Activated naive CD4-positive, alpha-beta T cell treated with anti-CD3 and anti-CD28 coated beads, Interleukin-2, amount 50 U/mL, for 24 hours (primary cell): ENCODE results near the gene SOCS6.
A peak's percentile ranks its signal among the peaks of the same experiment; 100 is the strongest.

Experiments used
- H3K27ac Mint-ChIP-seq: one replicate; pipeline ENCODE4 v1.8.0; 2021; ENCODE audit warnings: mild to moderate bottlenecking, mixed read lengths
- H3K27me3 Mint-ChIP-seq: one replicate; pipeline ENCODE4 v1.8.0; 2021; ENCODE audit warnings: mixed read lengths
- H3K36me3 Mint-ChIP-seq: one replicate; pipeline ENCODE4 v1.8.0; 2021; ENCODE audit warnings: mixed read lengths
- H3K4me1 Mint-ChIP-seq: one replicate; pipeline ENCODE4 v1.8.0; 2021; ENCODE audit warnings: mixed read lengths
- H3K4me3 Mint-ChIP-seq: one replicate; pipeline ENCODE4 v1.8.0; 2021; ENCODE audit warnings: mild to moderate bottlenecking, mixed read lengths
- H3K9me3 Mint-ChIP-seq: one replicate; pipeline ENCODE4 v1.8.0; 2021; ENCODE audit warnings: mixed read lengths

SOCS6 gene

GRCh38 chr18:70280007-70280925 lies 8.6 kb upstream of the SOCS6 start:
- Mint-ChIP-seq H3K4me3 (no peak overlapping the region), H3K9me3 (no peaks in the 10 kb centered on the region), H3K27ac (no peak overlapping the region), H3K4me1 (no peaks in the 10 kb centered on the region), H3K36me3 (no peaks in the 10 kb centered on the region), H3K27me3 (peaks cover 7% of the 10 kb centered on the region)

- Mint-ChIP-seq H3K9me3 (no peaks in the 10 kb centered on the region), H3K4me1 (peaks cover 5% of the 10 kb centered on the region), H3K4me3 (no peak overlapping the region), H3K27ac (no peak overlapping the region), H3K36me3 (peaks cover 3% of the 10 kb centered on the region), H3K27me3 (peaks cover 15% of the 10 kb centered on the region)
Measured at GRCh38 chr18:70284976-70285620, 3.7 kb upstream of the SOCS6 start.

- Mint-ChIP-seq H3K36me3 (peaks cover 3% of the 10 kb centered on the region), H3K27me3 (peaks cover 39% of the 10 kb centered on the region), H3K27ac (no peak overlapping the region), H3K4me3 (peak overlapping the region; percentile 59), H3K4me1 (peaks cover 11% of the 10 kb centered on the region), H3K9me3 (no peaks in the 10 kb centered on the region)
Measured at GRCh38 chr18:70287731-70288130, 1.1 kb upstream of the SOCS6 start.

GRCh38 chr18:70288171-70288850 lies 534 bp upstream of the SOCS6 start:
- Mint-ChIP-seq H3K4me1 (peaks cover 11% of the 10 kb centered on the region), H3K27ac (no peak overlapping the region), H3K4me3 (peak overlapping the region; percentile 59), H3K36me3 (peaks cover 3% of the 10 kb centered on the region), H3K9me3 (no peaks in the 10 kb centered on the region), H3K27me3 (peaks cover 40% of the 10 kb centered on the region)

- Mint-ChIP-seq H3K9me3 (no peaks in the 10 kb centered on the region), H3K4me3 (peak overlapping the region; percentile 76), H3K27me3 (peaks cover 40% of the 10 kb centered on the region), H3K36me3 (peaks cover 3% of the 10 kb centered on the region), H3K27ac (no peak overlapping the region), H3K4me1 (peaks cover 11% of the 10 kb centered on the region)
Measured at GRCh38 chr18:70289351-70290312, 787 bp downstream of the SOCS6 start.

- Mint-ChIP-seq H3K4me1 (peaks cover 11% of the 10 kb centered on the region), H3K9me3 (no peaks in the 10 kb centered on the region), H3K27ac (no peak overlapping the region), H3K36me3 (peaks cover 3% of the 10 kb centered on the region), H3K4me3 (peak overlapping the region; percentile 40), H3K27me3 (peaks cover 37% of the 10 kb centered on the region)
Measured at GRCh38 chr18:70290482-70291294, 1.8 kb downstream of the SOCS6 start.

- peaks cover 3% of the 10 kb centered on the region for H3K36me3 Mint-ChIP-seq
- H3K4me1 Mint-ChIP-seq = peaks cover 11% of the 10 kb centered on the region
Measured at GRCh38 chr18:70291295-70291574, 2.4 kb downstream of the SOCS6 start.

GRCh38 chr18:70292628-70293027 lies 3.8 kb downstream of the SOCS6 start:
- no peak overlapping the region for H3K4me3 Mint-ChIP-seq
- H3K36me3 Mint-ChIP-seq = peaks cover 3% of the 10 kb centered on the region
- no peak overlapping the region for H3K27ac Mint-ChIP-seq
- H3K27me3 Mint-ChIP-seq = peaks cover 43% of the 10 kb centered on the region
- peaks cover 11% of the 10 kb centered on the region for H3K4me1 Mint-ChIP-seq
- H3K9me3 Mint-ChIP-seq = no peaks in the 10 kb centered on the region

More at GRCh38 chr18:70291295-70291574, 2.4 kb downstream of the SOCS6 start:
- peak overlapping the region; percentile 40 for H3K4me3 Mint-ChIP-seq
- H3K9me3 Mint-ChIP-seq = no peaks in the 10 kb centered on the region
- H3K27ac Mint-ChIP-seq = no peak overlapping the region
- H3K27me3 Mint-ChIP-seq = peaks cover 39% of the 10 kb centered on the region

GRCh38 chr18:70293166-70293565 lies 4.3 kb downstream of the SOCS6 start:
- Mint-ChIP-seq H3K27ac (no peak overlapping the region), H3K27me3 (peaks cover 40% of the 10 kb centered on the region), H3K9me3 (no peaks in the 10 kb centered on the region), H3K4me1 (peaks cover 11% of the 10 kb centered on the region), H3K36me3 (peaks cover 3% of the 10 kb centered on the region), H3K4me3 (no peak overlapping the region)

GRCh38 chr18:70294471-70295191 lies 5.8 kb downstream of the SOCS6 start:
- H3K36me3 Mint-ChIP-seq = peaks cover 3% of the 10 kb centered on the region
- peaks cover 11% of the 10 kb centered on the region for H3K4me1 Mint-ChIP-seq
- no peak overlapping the region for H3K27ac Mint-ChIP-seq
- no peaks in the 10 kb centered on the region for H3K9me3 Mint-ChIP-seq
- peaks cover 40% of the 10 kb centered on the region for H3K27me3 Mint-ChIP-seq
- no peak overlapping the region for H3K4me3 Mint-ChIP-seq

GRCh38 chr18:70295192-70296188 lies 6.6 kb downstream of the SOCS6 start:
- H3K4me1 Mint-ChIP-seq = peaks cover 4% of the 10 kb centered on the region
- H3K27me3 Mint-ChIP-seq = peaks cover 34% of the 10 kb centered on the region
- H3K27ac Mint-ChIP-seq = no peak overlapping the region
- no peak overlapping the region for H3K4me3 Mint-ChIP-seq
- H3K9me3 Mint-ChIP-seq = no peaks in the 10 kb centered on the region
- H3K36me3 Mint-ChIP-seq = no peaks in the 10 kb centered on the region

- Mint-ChIP-seq H3K27ac (no peak overlapping the region), H3K4me1 (no peaks in the 10 kb centered on the region), H3K27me3 (peaks cover 26% of the 10 kb centered on the region), H3K9me3 (no peaks in the 10 kb centered on the region), H3K36me3 (no peaks in the 10 kb centered on the region), H3K4me3 (no peak overlapping the region)
Measured at GRCh38 chr18:70296289-70296688, 7.4 kb downstream of the SOCS6 start.

- Mint-ChIP-seq H3K36me3 (no peaks in the 10 kb centered on the region), H3K9me3 (no peaks in the 10 kb centered on the region), H3K27me3 (peaks cover 21% of the 10 kb centered on the region), H3K4me3 (no peak overlapping the region), H3K27ac (no peak overlapping the region), H3K4me1 (no peaks in the 10 kb centered on the region)
Measured at GRCh38 chr18:70296781-70297180, 7.9 kb downstream of the SOCS6 start.
